ENCODE data around the gene SLC6A6. TPM values are rescaled to one million over a fixed set of nuclear protein-coding genes. Genes with fewer than 3 reads are reported as not detected.
A peak's percentile ranks its signal among the peaks of the same experiment; 100 is the strongest.

Gene SLC6A6
- polyA plus RNA-seq, 1 of the 3 experiments (the other 2 are of a cell fraction) = 19.1 TPM

GRCh38 chr3:14426305-14426620 lies 23.9 kb downstream of the SLC6A6 start:
- WGBS (ENCODE audit: low lambda C conversion rate) = 92% methylated on average over 5 of the region's 5 CpGs
- ChIA-PET CTCF (interaction anchor here (1.0 to 1.7 kb wide), 2 partner anchors 12 to 223 kb away, joined by 3 to 6 read pairs; no protein-coding TSS in a partner anchor), POLR2A (no interaction called here)
- H4K20me1 ChIP-seq (ENCODE audit: insufficient read depth) = peaks cover 3% of the 10 kb centered on the region; the same call in 1 of the 2 replicates
- no peak overlapping the region for H3K4me2 ChIP-seq
- H3K36me3 ChIP-seq (replicated peaks in 1 of 2; ENCODE audit: control insufficient read depth in 1 of 2, insufficient read depth in 2 of 2, low read length in 1 of 2) = peaks cover 0 to 11% of the 10 kb centered on the region in 2 experiments
- TF ChIP-seq SIN3A (IDR thresholded peaks at IDR 0.05; ENCODE audit: borderline replicate concordance, low read depth, low read length) (no peak), GABPA (IDR thresholded peaks at IDR 0.05; ENCODE audit: low read depth) (no peak), TEAD4 (IDR thresholded peaks at IDR 0.05; ENCODE audit: borderline replicate concordance, insufficient read depth) (no peak)
- no peak for DNase-seq
- H2AFZ ChIP-seq (ENCODE audit: low read depth) = no peak overlapping the region
- no peak overlapping the region for H3K9ac ChIP-seq
- H3K9me2 ChIP-seq = no peaks in the 10 kb centered on the region
- H3K9me3 ChIP-seq = no peaks in the 10 kb centered on the region
- H3K27me3 ChIP-seq (ENCODE audit: insufficient read depth) = no peaks in the 10 kb centered on the region
- no peak overlapping the region for H3K4me3 ChIP-seq (ENCODE audit: low read depth in 2 of 2, low read length in 1 of 2)
- H3K4me1 ChIP-seq (ENCODE audit: control insufficient read depth in 1 of 2, insufficient read depth in 2 of 2, low read depth in 1 of 2, low read length in 1 of 2) = peaks cover 22 to 32% of the 10 kb centered on the region in 2 experiments; a peak in 3 of 4 replicates
- H3K27ac ChIP-seq (ENCODE audit: low read depth in 2 of 2, low read length in 1 of 2) = no peak overlapping the region
- H3K79me2 ChIP-seq (ENCODE audit: insufficient read depth) = peaks cover 27% of the 10 kb centered on the region
- H3F3A ChIP-seq (replicated peaks; ENCODE audit: insufficient read depth) = peaks cover 4% of the 10 kb centered on the region

GRCh38 chr3:14428087-14429033 lies 26.0 kb downstream of the SLC6A6 start:
- Histone ChIP-seq H4K20me1 (ENCODE audit: insufficient read depth) (peaks cover 3% of the 10 kb centered on the region; the same call in 1 of the 2 replicates), H3K4me3 (ENCODE audit: low read depth in 2 of 2, low read length in 1 of 2) (no peak overlapping the region), H3K9ac (no peak overlapping the region), H3K79me2 (ENCODE audit: insufficient read depth) (peaks cover 25% of the 10 kb centered on the region), H3K36me3 (replicated peaks in 1 of 2; ENCODE audit: control insufficient read depth in 1 of 2, insufficient read depth in 2 of 2, low read length in 1 of 2) (peaks cover 0 to 12% of the 10 kb centered on the region in 2 experiments), H3K27ac (ENCODE audit: low read depth in 2 of 2, low read length in 1 of 2) (peak overlapping the region in 1 of 2 experiments; percentile 17; a peak in 1 of 4 replicates), H3K4me2 (no peak overlapping the region), H3K27me3 (ENCODE audit: insufficient read depth) (no peaks in the 10 kb centered on the region), H3K9me2 (no peaks in the 10 kb centered on the region), H3F3A (replicated peaks; ENCODE audit: insufficient read depth) (peaks cover 13% of the 10 kb centered on the region), H3K9me3 (no peaks in the 10 kb centered on the region), H3K4me1 (ENCODE audit: control insufficient read depth in 1 of 2, insufficient read depth in 2 of 2, low read depth in 1 of 2, low read length in 1 of 2) (peaks cover 35 to 53% of the 10 kb centered on the region in 2 experiments; a peak in 3 of 4 replicates), H2AFZ (ENCODE audit: low read depth) (no peak overlapping the region)
- CTCF ChIA-PET = interaction anchor here (1.0 to 1.4 kb wide), 3 partner anchors 12 to 167 kb away, joined by 4 to 5 read pairs (median 4); no protein-coding TSS in a partner anchor
- no peak for DNase-seq
- POLR2A ChIA-PET = no interaction called here
- WGBS (ENCODE audit: low lambda C conversion rate) = 58% methylated on average over 5 of the region's 7 CpGs
- TF ChIP-seq MEF2A (IDR thresholded peaks at IDR 0.05; ENCODE audit: borderline replicate concordance, low read depth) = no peak
- no peak for TF ChIP-seq FOXJ3 (CRISPR knock-in tag; IDR thresholded peaks at IDR 0.05)
- no peak; the same call in 1 of the 2 replicates for TF ChIP-seq FOSL2 (IDR thresholded peaks at IDR 0.05; ENCODE audit: borderline replicate concordance, low read depth)
- no peak for TF ChIP-seq CHD2 (IDR thresholded peaks at IDR 0.05; ENCODE audit: low read length, partially characterized antibody)
- no peak for TF ChIP-seq POLR2AphosphoS5 (IDR thresholded peaks at IDR 0.05; ENCODE audit: low read depth, low read length)
- no peak for TF ChIP-seq ELF1 (IDR thresholded peaks at IDR 0.05)
- peak; percentile 56; the same call in 1 of the 2 replicates for TF ChIP-seq TCF12 (IDR thresholded peaks at IDR 0.05)
- no peak for TF ChIP-seq RAD21 (IDR thresholded peaks at IDR 0.05; ENCODE audit: low read length)
- TF ChIP-seq SIN3A (IDR thresholded peaks at IDR 0.05; ENCODE audit: borderline replicate concordance, low read depth, low read length) = no peak
- TF ChIP-seq YY1 (IDR thresholded peaks at IDR 0.05; ENCODE audit: low read depth) = no peak
- no peak for TF ChIP-seq CTCF (IDR thresholded peaks at IDR 0.05)
- TF ChIP-seq NFIC (IDR thresholded peaks at IDR 0.05; ENCODE audit: borderline replicate concordance) = peak; percentile 79
- TF ChIP-seq USF2 (IDR thresholded peaks at IDR 0.05; ENCODE audit: borderline replicate concordance, low read depth, low read length) = no peak
- TF ChIP-seq PBX3 (IDR thresholded peaks at IDR 0.05) = peak; percentile 56
- 0 out of 2 replicates have a peak, but pooled peaks have one; percentile 11 for TF ChIP-seq ZBTB33 (IDR thresholded peaks at IDR 0.05; ENCODE audit: borderline replicate concordance, low read depth)

Data from SK-N-SH (cell line).